D721Med (cell line): ENCODE measurements around the gene RALGPS1.
A peak's percentile ranks its signal among the peaks of the same experiment; 100 is the strongest.

ENCODE experiments used
- DNase-seq: peaks from one replicate; pipeline ENCODE4 v3.0.0; 2011; ENCODE audit warnings: low spot score; ENCODE audit not compliant: insufficient read length
- FAIRE-seq: peaks from 2 replicates; lab custom pipeline; 2011; peaks lifted over from hg19 to GRCh38; lab: Jason Lieb, UNC
- TF ChIP-seq, protein P1 (sequence below): IDR thresholded peaks from 2 replicates; pipeline ENCODE4 v1.5.1; 2012; ENCODE audit warnings: mild to moderate bottlenecking, control low read depth; ENCODE audit not compliant: insufficient read depth; ENCODE audit errors: missing control alignments

RALGPS1 gene

DNA sequence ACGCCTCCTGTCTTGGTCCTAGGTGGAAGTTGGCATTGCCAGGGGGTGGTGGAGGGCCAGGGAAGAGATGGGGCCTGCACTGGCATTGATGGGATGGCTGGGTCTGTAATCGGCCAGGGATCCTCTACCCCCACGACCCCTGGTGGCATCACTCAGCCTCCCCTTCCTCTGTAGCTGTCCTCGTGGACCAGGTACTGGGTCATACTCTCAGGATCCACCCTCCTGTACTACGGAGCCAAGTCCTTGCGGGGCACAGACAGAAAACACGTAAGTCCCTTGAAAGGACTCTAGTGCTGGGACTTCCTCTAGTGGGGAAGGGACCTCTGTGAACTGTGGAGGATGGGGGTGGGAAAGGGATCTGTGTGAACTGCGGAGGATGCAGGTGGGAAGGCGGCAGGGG is 297.9 kb downstream of the RALGPS1 start:
- no peak for FAIRE-seq
- DNase-seq, result no peak
- TF ChIP-seq, protein P1, sequence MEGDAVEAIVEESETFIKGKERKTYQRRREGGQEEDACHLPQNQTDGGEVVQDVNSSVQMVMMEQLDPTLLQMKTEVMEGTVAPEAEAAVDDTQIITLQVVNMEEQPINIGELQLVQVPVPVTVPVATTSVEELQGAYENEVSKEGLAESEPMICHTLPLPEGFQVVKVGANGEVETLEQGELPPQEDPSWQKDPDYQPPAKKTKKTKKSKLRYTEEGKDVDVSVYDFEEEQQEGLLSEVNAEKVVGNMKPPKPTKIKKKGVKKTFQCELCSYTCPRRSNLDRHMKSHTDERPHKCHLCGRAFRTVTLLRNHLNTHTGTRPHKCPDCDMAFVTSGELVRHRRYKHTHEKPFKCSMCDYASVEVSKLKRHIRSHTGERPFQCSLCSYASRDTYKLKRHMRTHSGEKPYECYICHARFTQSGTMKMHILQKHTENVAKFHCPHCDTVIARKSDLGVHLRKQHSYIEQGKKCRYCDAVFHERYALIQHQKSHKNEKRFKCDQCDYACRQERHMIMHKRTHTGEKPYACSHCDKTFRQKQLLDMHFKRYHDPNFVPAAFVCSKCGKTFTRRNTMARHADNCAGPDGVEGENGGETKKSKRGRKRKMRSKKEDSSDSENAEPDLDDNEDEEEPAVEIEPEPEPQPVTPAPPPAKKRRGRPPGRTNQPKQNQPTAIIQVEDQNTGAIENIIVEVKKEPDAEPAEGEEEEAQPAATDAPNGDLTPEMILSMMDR, result no peak

DNA sequence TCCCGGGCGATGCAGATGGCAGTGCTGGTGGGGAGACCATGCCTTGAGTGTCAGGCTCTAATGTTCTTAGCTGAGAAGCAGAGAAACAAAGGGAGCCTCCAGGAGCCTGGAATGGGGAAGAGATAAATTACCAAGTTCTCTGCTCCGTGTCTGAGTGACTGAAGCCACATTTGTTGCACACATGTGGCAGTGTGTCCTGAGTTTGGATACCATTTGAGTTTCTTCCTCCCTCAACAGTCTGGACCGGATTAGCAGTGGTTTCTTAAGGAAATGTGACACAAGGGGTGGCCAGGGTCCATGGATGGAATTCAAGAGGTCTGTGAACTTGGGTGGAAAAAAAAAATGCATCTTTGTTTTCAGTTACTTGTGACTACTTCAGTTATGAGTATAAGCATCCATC is 299.3 kb downstream of the RALGPS1 start:
- DNase-seq (no peak), FAIRE-seq (peak; percentile 67)
- TF ChIP-seq, protein P1, result no peak

DNA sequence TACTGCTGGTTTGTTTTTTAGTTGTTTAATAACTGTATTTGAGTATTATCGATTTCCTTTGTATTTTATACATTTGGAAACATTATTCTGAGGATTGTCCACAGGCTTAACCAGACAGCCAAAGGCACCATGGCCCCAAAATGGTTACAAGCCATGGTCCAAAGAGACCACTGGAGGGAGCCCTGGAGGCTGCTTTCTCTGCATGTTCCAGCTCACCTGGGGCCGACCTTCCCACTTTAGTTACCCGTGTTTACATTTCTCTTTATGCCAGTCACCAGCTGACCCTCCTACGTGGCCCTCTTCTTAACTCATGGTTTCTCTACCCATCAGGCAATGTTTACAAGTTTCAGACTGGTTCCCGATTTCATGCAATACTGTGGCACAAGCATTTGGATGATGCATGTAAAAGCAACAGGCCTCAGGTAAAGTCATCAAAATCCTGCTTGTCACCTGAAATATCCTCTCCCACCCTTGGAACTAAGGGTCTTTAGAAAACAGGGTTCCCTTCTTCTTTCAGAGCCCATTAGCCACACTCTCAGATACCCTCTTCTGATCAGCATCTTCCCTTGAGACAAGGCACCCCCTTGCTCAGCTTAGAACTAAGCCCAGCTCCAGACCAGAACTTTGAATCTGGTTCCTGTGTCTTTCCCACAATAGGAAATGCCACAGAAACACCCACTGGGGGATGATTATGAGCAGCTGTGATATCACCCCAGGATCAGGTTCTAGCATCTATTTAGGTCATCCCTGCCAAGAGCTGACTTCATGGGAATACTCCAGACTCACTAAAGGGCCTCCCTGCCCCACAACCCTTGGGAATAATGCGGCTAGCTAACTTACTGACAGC is 300.1 kb downstream of the RALGPS1 start:
- TF ChIP-seq, protein P1, result peak; percentile 76
- no peak for FAIRE-seq
- peak; percentile 77 for DNase-seq

DNA sequence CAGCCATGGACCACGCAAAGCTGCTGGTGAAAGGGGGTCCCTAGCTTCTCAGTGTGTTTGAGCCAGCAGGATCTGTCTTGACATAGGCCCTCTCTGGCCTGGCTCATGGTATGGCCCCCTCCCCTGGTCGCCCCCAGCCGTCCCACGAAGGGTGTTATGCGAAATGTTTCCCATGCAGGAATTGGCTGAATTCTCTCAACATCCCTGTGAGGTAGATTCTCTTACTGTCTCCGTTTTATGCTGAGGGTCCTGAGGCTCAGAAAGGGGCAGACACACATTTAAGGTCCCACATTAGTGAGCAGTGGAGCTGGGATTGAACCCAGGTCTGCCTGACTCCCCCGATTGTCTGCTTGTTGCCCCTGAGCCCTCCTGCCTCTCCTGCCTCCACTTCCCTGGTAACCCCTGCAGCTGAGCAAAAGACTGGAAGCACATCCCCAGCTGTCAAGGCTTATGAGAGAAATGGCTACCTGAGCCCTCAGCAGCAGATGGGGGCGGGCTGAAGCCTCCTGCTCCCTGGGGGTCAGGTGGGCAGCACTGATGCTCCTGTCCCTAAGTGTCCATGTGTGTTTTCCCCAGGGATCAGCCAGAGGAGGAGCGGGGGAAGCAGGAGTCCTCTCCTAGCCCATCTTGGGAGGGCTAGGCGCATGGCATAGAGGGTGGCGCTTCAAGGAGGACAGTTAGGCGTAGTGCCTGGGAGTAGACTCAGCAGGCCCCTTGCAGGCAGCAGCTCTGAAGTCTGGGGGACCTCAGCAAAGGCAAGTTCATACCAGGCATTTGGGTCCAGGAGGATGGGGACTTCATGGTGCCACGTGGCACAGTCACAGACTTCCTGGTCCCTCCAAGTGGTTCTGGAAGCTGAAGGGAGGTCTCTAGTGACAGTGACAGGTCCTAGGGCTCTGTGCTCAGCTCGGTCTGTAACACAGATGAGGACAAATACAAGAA is 301.0 kb downstream of the RALGPS1 start:
- no peak for DNase-seq
- FAIRE-seq, result no peak
- TF ChIP-seq, protein P1, result no peak

DNA sequence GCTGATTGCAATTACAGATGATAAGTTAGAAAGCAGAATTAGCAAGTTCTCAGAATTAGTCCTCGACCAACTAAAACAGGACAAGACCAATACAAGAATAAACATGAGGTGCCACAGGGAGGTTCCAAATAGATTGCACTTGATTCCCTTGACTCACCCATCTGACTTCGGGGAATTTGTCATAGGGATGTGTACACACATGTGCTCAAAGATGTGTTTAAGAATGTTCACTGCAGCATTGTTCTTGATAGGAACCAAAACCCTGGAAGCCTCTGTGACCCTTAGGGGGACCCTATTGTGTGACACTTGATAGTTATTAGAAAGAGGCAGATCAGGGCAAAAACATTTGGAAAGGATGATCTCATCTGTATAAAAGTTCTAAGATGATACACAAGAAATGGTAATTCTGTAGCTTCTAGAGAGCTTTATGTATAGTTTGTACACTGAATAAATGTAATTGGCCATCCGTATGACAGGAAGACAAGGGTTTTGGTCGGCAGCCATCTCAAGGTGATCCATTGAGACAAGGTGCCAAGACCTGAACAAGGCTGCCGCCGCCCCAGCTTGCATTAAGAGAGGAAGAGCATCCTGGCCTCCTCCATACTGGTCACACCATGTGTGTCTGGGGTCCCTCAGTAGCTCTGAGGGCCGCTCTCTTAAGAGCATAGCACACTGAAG is 301.8 kb downstream of the RALGPS1 start:
- FAIRE-seq, result no peak
- TF ChIP-seq, protein P1, result no peak
- no peak for DNase-seq

DNA sequence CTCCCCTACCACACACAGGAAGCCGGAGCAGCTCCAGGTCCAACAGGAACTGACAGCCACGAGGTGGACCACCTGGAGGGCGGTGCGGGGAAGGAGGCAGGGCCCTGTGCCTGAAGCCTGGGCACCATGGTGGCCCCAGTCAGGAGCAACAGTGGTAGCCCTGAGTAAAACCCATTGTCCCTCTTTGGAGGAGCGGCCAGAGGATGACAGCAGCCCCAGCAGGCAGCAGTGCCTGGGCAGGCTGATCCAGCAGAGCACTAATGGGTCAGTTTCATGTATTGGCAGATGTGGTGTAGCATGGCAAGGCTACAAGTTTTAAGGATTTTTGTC is 302.3 kb downstream of the RALGPS1 start:
- FAIRE-seq (no peak), DNase-seq (no peak)
- TF ChIP-seq, protein P1, result no peak
